ENCODE results near the gene FAM107B.

FAM107B gene

GRCh38 chr10:14749070-14749809 lies 25.5 kb downstream of the FAM107B start:
- Histone ChIP-seq H3K4me3 (no peak overlapping the region), H3K27ac (peak overlapping the region; percentile 77 to 79)
- no peak for TF ChIP-seq CTCF (IDR thresholded peaks at IDR 0.05)
- DNase-seq (ENCODE audit: low spot score): no peak

GRCh38 chr10:14748441-14748840 lies 26.3 kb downstream of the FAM107B start:
- Histone ChIP-seq H3K27ac (peak overlapping the region; percentile 77 to 79), H3K4me3 (no peak overlapping the region)
- DNase-seq (ENCODE audit: low spot score): peak; percentile 76
- TF ChIP-seq CTCF (IDR thresholded peaks at IDR 0.05): no peak

GRCh38 chr10:14742815-14743214 lies 31.9 kb downstream of the FAM107B start:
- no peak for DNase-seq (ENCODE audit: low spot score)
- H3K4me3 ChIP-seq: no peak overlapping the region
- TF ChIP-seq CTCF (IDR thresholded peaks at IDR 0.05): no peak
- H3K27ac ChIP-seq: no peak overlapping the region

GRCh38 chr10:14742382-14742781 lies 32.3 kb downstream of the FAM107B start:
- Histone ChIP-seq H3K4me3 (no peak overlapping the region), H3K27ac (peak overlapping the region in 1 of 2 donors; percentile 25)
- TF ChIP-seq CTCF (IDR thresholded peaks at IDR 0.05): no peak
- no peak for DNase-seq (ENCODE audit: low spot score)

- no peak for TF ChIP-seq CTCF (IDR thresholded peaks at IDR 0.05)
Measured at GRCh38 chr10:14740684-14741247, 33.9 kb downstream of the FAM107B start.

GRCh38 chr10:14737808-14738545 lies 36.7 kb downstream of the FAM107B start:
- Histone ChIP-seq H3K4me3 (no peak overlapping the region), H3K27ac (peak overlapping the region; percentile 78 to 89)
- DNase-seq (ENCODE audit: low spot score): no peak
- TF ChIP-seq CTCF (IDR thresholded peaks at IDR 0.05): peak; percentile 23

More at GRCh38 chr10:14740684-14741247, 33.9 kb downstream of the FAM107B start:
- H3K4me3 ChIP-seq: no peak overlapping the region
- H3K27ac ChIP-seq: peak overlapping the region; percentile 89
- no peak for DNase-seq (ENCODE audit: low spot score)

Measured in coronary artery (tissue), 2 donors.